Skeletal muscle satellite cell (primary cell): ENCODE results near the gene TTC24. TPM values are rescaled to one million over a fixed set of nuclear protein-coding genes. Genes with fewer than 3 reads are reported as not detected.

Source experiments
- H3K27me3 ChIP-seq: 2 replicates; pipeline ENCODE4 v1.7.0; 2013; ENCODE audit warnings: low read length; ENCODE audit not compliant: control insufficient read depth, insufficient read depth
- H3K36me3 ChIP-seq: 2 replicates; pipeline ENCODE4 v1.7.0; 2013; ENCODE audit warnings: mild to moderate bottlenecking, control low read depth, low read length; ENCODE audit not compliant: insufficient read depth
- H3K4me1 ChIP-seq: 2 replicates; pipeline ENCODE4 v1.7.0; 2013; ENCODE audit warnings: low read length; ENCODE audit not compliant: control insufficient read depth, insufficient read depth
- H3K4me2 ChIP-seq: 2 replicates; pipeline ENCODE4 v1.7.0; 2013; ENCODE audit warnings: mild to moderate bottlenecking, low read length
- H3K4me3 ChIP-seq: 2 replicates; pipeline ENCODE4 v1.7.0; 2013; ENCODE audit warnings: low read length
- H3K9ac ChIP-seq: 2 replicates; pipeline ENCODE4 v1.7.0; 2013; ENCODE audit warnings: mild to moderate bottlenecking, low read depth, low read length, moderate library complexity
- H3K9me3 ChIP-seq: replicated peaks from 2 replicates; pipeline ENCODE4 v1.7.0; 2013; ENCODE audit warnings: mild to moderate bottlenecking, control low read depth, low read length
- total RNA-seq: library from RNA; depleted of rRNA; stranded (reverse); fragments of >200 nt; gene quantifications from 2 replicates; pipeline ENCODE4 v1.2.3, GENCODE V29; 2012; rRNA removed

TTC24 gene
- total RNA-seq = under 0.01 and 0.22 TPM in 2 replicates

- no peaks in the 10 kb centered on the region for H3K36me3 ChIP-seq
- no peak within 1 kb of the TSS for H3K9ac ChIP-seq
- peaks cover 6% of the 10 kb centered on the region for H3K4me1 ChIP-seq
- H3K27me3 ChIP-seq = peaks cover 7% of the 10 kb centered on the region
- no peaks in the 10 kb centered on the region for H3K9me3 ChIP-seq
- H3K4me2 ChIP-seq = no peak within 1 kb of the TSS
- no peak within 1 kb of the TSS for H3K4me3 ChIP-seq
These were observed at the start of gene TTC24 for GRCh38 chr1:156579472-156579871. TSS of gene TTC24 (plus strand) at chr1:156579723. CDS start at chr1:156581365, 1,642 bp downstream.

GRCh38 chr1:156530006-156530405 lies 49.5 kb upstream of the TTC24 start:
- Histone ChIP-seq H3K9me3 (no peaks in the 10 kb centered on the region), H3K4me2 (no peak overlapping the region), H3K36me3 (peaks cover 51% of the 10 kb centered on the region), H3K4me3 (no peak overlapping the region), H3K4me1 (no peaks in the 10 kb centered on the region), H3K9ac (no peak overlapping the region), H3K27me3 (no peaks in the 10 kb centered on the region)

- no peak overlapping the region for H3K4me3 ChIP-seq
- H3K9me3 ChIP-seq = no peaks in the 10 kb centered on the region
- peaks cover 46% of the 10 kb centered on the region for H3K36me3 ChIP-seq
- H3K4me2 ChIP-seq = no peak overlapping the region
- no peak overlapping the region for H3K9ac ChIP-seq
- H3K27me3 ChIP-seq = no peaks in the 10 kb centered on the region
- H3K4me1 ChIP-seq = no peaks in the 10 kb centered on the region
These were observed 47.1 kb upstream of the TTC24 start for GRCh38 chr1:156532374-156532773.

GRCh38 chr1:156533568-156534220 lies 45.8 kb upstream of the TTC24 start:
- Histone ChIP-seq H3K27me3 (no peaks in the 10 kb centered on the region), H3K4me2 (no peak overlapping the region), H3K36me3 (peaks cover 37% of the 10 kb centered on the region), H3K9me3 (no peaks in the 10 kb centered on the region), H3K4me3 (no peak overlapping the region), H3K9ac (no peak overlapping the region), H3K4me1 (no peaks in the 10 kb centered on the region)

- H3K9me3 ChIP-seq = no peaks in the 10 kb centered on the region
- peaks cover 35% of the 10 kb centered on the region for H3K36me3 ChIP-seq
- no peaks in the 10 kb centered on the region for H3K27me3 ChIP-seq
- H3K9ac ChIP-seq = no peak overlapping the region
- no peak overlapping the region for H3K4me2 ChIP-seq
- no peak overlapping the region for H3K4me3 ChIP-seq
- no peaks in the 10 kb centered on the region for H3K4me1 ChIP-seq
These were observed 45.0 kb upstream of the TTC24 start for GRCh38 chr1:156534424-156535060.

- no peak overlapping the region for H3K4me2 ChIP-seq
- no peaks in the 10 kb centered on the region for H3K27me3 ChIP-seq
- H3K4me3 ChIP-seq = no peak overlapping the region
- no peaks in the 10 kb centered on the region for H3K9me3 ChIP-seq
- no peak overlapping the region for H3K9ac ChIP-seq
- H3K4me1 ChIP-seq = no peaks in the 10 kb centered on the region
- peaks cover 37% of the 10 kb centered on the region for H3K36me3 ChIP-seq
These were observed 42.5 kb upstream of the TTC24 start for GRCh38 chr1:156537027-156537426.

- H3K9me3 ChIP-seq = no peaks in the 10 kb centered on the region
These were observed 40.6 kb upstream of the TTC24 start for GRCh38 chr1:156538711-156539440.

GRCh38 chr1:156539818-156540355 lies 39.6 kb upstream of the TTC24 start:
- H3K4me1 ChIP-seq = no peaks in the 10 kb centered on the region
- H3K36me3 ChIP-seq = peaks cover 30% of the 10 kb centered on the region
- no peak overlapping the region for H3K4me3 ChIP-seq
- no peak overlapping the region for H3K4me2 ChIP-seq
- no peak overlapping the region for H3K9ac ChIP-seq
- no peaks in the 10 kb centered on the region for H3K27me3 ChIP-seq
- no peaks in the 10 kb centered on the region for H3K9me3 ChIP-seq

More at GRCh38 chr1:156538711-156539440, 40.6 kb upstream of the TTC24 start:
- Histone ChIP-seq H3K4me3 (no peak overlapping the region), H3K9ac (no peak overlapping the region), H3K36me3 (peaks cover 32% of the 10 kb centered on the region), H3K27me3 (no peaks in the 10 kb centered on the region), H3K4me2 (no peak overlapping the region), H3K4me1 (no peaks in the 10 kb centered on the region)

- no peak overlapping the region for H3K4me2 ChIP-seq
- H3K9ac ChIP-seq = no peak overlapping the region
- H3K4me1 ChIP-seq = no peaks in the 10 kb centered on the region
- H3K36me3 ChIP-seq = peaks cover 30% of the 10 kb centered on the region
- H3K9me3 ChIP-seq = no peaks in the 10 kb centered on the region
- no peak overlapping the region for H3K4me3 ChIP-seq
- H3K27me3 ChIP-seq = no peaks in the 10 kb centered on the region
These were observed 38.6 kb upstream of the TTC24 start for GRCh38 chr1:156540955-156541354.

GRCh38 chr1:156543066-156543465 lies 36.5 kb upstream of the TTC24 start:
- Histone ChIP-seq H3K9me3 (no peaks in the 10 kb centered on the region), H3K4me1 (no peaks in the 10 kb centered on the region), H3K27me3 (no peaks in the 10 kb centered on the region), H3K4me2 (no peak overlapping the region), H3K36me3 (peaks cover 37% of the 10 kb centered on the region), H3K4me3 (no peak overlapping the region), H3K9ac (no peak overlapping the region)

GRCh38 chr1:156544592-156545102 lies 34.9 kb upstream of the TTC24 start:
- peaks cover 28% of the 10 kb centered on the region for H3K36me3 ChIP-seq
- H3K4me3 ChIP-seq = no peak overlapping the region
- H3K9me3 ChIP-seq = no peaks in the 10 kb centered on the region
- H3K27me3 ChIP-seq = no peaks in the 10 kb centered on the region
- H3K9ac ChIP-seq = no peak overlapping the region
- H3K4me2 ChIP-seq = no peak overlapping the region
- no peaks in the 10 kb centered on the region for H3K4me1 ChIP-seq
